ENCODE data around the gene NFE2L3. TPM values are rescaled to one million over a fixed set of nuclear protein-coding genes. Genes with fewer than 3 reads are reported as not detected.
A peak's percentile ranks its signal among the peaks of the same experiment; 100 is the strongest.

NFE2L3 gene
- total RNA-seq, 1 donor from 2014 or later = 50.4 TPM

GRCh38 chr7:26185844-26186180 lies 33.8 kb downstream of the NFE2L3 start:
- H4K20me1 ChIP-seq (ENCODE audit: insufficient read depth, low read length) = peaks cover 79% of the 10 kb centered on the region

GRCh38 chr7:26186364-26187311 lies 34.6 kb downstream of the NFE2L3 start:
- Mint-ChIP-seq H3K27me3 (ENCODE audit: low read depth, unreplicated experiment) (no peaks in the 10 kb centered on the region), H3K27ac (ENCODE audit: unreplicated experiment) (peak overlapping the region; percentile 77), H3K4me3 (ENCODE audit: unreplicated experiment) (no peak overlapping the region), H3K9me3 (ENCODE audit: unreplicated experiment) (no peaks in the 10 kb centered on the region), H3K4me1 (ENCODE audit: low read depth, unreplicated experiment) (peaks cover 36% of the 10 kb centered on the region), H3K36me3 (ENCODE audit: low read depth, unreplicated experiment) (peaks cover 15% of the 10 kb centered on the region)
- TF ChIP-seq EZH2 (IDR thresholded peaks at IDR 0.05; ENCODE audit: insufficient read depth, low read length) = no peak
- Histone ChIP-seq H3K79me2 (ENCODE audit: insufficient read depth, low read length) (peaks cover 17% of the 10 kb centered on the region), H3K9ac (ENCODE audit: low read length) (no peak overlapping the region), H3K36me3 (ENCODE audit: insufficient read depth, low read length) (peaks cover 46% of the 10 kb centered on the region), H3K4me1 (ENCODE audit: insufficient read depth, low read length) (no peaks in the 10 kb centered on the region), H2AFZ (ENCODE audit: low read depth, low read length) (no peak overlapping the region), H3K27me3 (ENCODE audit: insufficient read depth, low read length) (no peaks in the 10 kb centered on the region), H3K4me3 (ENCODE audit: insufficient read depth, low read depth, low read length) (no peak overlapping the region), H3K9me3 (ENCODE audit: insufficient read depth, low read depth, low read length) (no peaks in the 10 kb centered on the region), H3K27ac (ENCODE audit: low read depth, low read length) (no peak overlapping the region), H4K20me1 (ENCODE audit: insufficient read depth, low read length) (peaks cover 82% of the 10 kb centered on the region), H3K4me2 (ENCODE audit: low read length) (no peak overlapping the region)
- DNase-seq (ENCODE audit: low read depth) (no peak), FAIRE-seq (no peak)

More at GRCh38 chr7:26185844-26186180, 33.8 kb downstream of the NFE2L3 start:
- Mint-ChIP-seq H3K36me3 (ENCODE audit: low read depth, unreplicated experiment) (peaks cover 15% of the 10 kb centered on the region), H3K9me3 (ENCODE audit: unreplicated experiment) (no peaks in the 10 kb centered on the region), H3K4me1 (ENCODE audit: low read depth, unreplicated experiment) (peaks cover 36% of the 10 kb centered on the region), H3K27ac (ENCODE audit: unreplicated experiment) (no peak overlapping the region), H3K4me3 (ENCODE audit: unreplicated experiment) (no peak overlapping the region), H3K27me3 (ENCODE audit: low read depth, unreplicated experiment) (no peaks in the 10 kb centered on the region)
- H3K79me2 ChIP-seq (ENCODE audit: insufficient read depth, low read length) = peaks cover 10% of the 10 kb centered on the region
- H3K27me3 ChIP-seq (ENCODE audit: insufficient read depth, low read length) = no peaks in the 10 kb centered on the region
- H3K4me2 ChIP-seq (ENCODE audit: low read length) = no peak overlapping the region
- H3K4me1 ChIP-seq (ENCODE audit: insufficient read depth, low read length) = no peaks in the 10 kb centered on the region
- no peak overlapping the region for H3K9ac ChIP-seq (ENCODE audit: low read length)
- H3K36me3 ChIP-seq (ENCODE audit: insufficient read depth, low read length) = peaks cover 38% of the 10 kb centered on the region
- TF ChIP-seq CTCF (IDR thresholded peaks at IDR 0.05; ENCODE audit: insufficient read depth, low read depth, low read length) (no peak), EZH2 (IDR thresholded peaks at IDR 0.05; ENCODE audit: insufficient read depth, low read length) (no peak)
- no peak overlapping the region for H3K4me3 ChIP-seq (ENCODE audit: insufficient read depth, low read depth, low read length)
- FAIRE-seq (peak; percentile 32), DNase-seq (ENCODE audit: low read depth) (no peak)
- H3K27ac ChIP-seq (ENCODE audit: low read depth, low read length) = no peak overlapping the region
- no peak overlapping the region for H2AFZ ChIP-seq (ENCODE audit: low read depth, low read length)
- no peaks in the 10 kb centered on the region for H3K9me3 ChIP-seq (ENCODE audit: insufficient read depth, low read depth, low read length)

- H3K9ac ChIP-seq (ENCODE audit: low read length) = no peak overlapping the region
Measured at GRCh38 chr7:26187380-26188205, 35.6 kb downstream of the NFE2L3 start.

More at GRCh38 chr7:26187380-26188205, 35.6 kb downstream of the NFE2L3 start:
- Mint-ChIP-seq H3K9me3 (ENCODE audit: unreplicated experiment) (no peaks in the 10 kb centered on the region), H3K36me3 (ENCODE audit: low read depth, unreplicated experiment) (peaks cover 21% of the 10 kb centered on the region), H3K27ac (ENCODE audit: unreplicated experiment) (peak overlapping the region; percentile 77), H3K27me3 (ENCODE audit: low read depth, unreplicated experiment) (no peaks in the 10 kb centered on the region), H3K4me3 (ENCODE audit: unreplicated experiment) (no peak overlapping the region), H3K4me1 (ENCODE audit: low read depth, unreplicated experiment) (peaks cover 43% of the 10 kb centered on the region)
- H3K4me1 ChIP-seq (ENCODE audit: insufficient read depth, low read length) = no peaks in the 10 kb centered on the region
- no peak overlapping the region for H3K4me3 ChIP-seq (ENCODE audit: insufficient read depth, low read depth, low read length)
- no peak overlapping the region for H3K27ac ChIP-seq (ENCODE audit: low read depth, low read length)
- H3K79me2 ChIP-seq (ENCODE audit: insufficient read depth, low read length) = peaks cover 27% of the 10 kb centered on the region
- TF ChIP-seq EZH2 (IDR thresholded peaks at IDR 0.05; ENCODE audit: insufficient read depth, low read length) (no peak), CTCF (IDR thresholded peaks at IDR 0.05; ENCODE audit: insufficient read depth, low read depth, low read length) (no peak)
- FAIRE-seq (no peak), DNase-seq (ENCODE audit: low read depth) (no peak)
- H3K4me2 ChIP-seq (ENCODE audit: low read length) = no peak overlapping the region
- H3K36me3 ChIP-seq (ENCODE audit: insufficient read depth, low read length) = peaks cover 54% of the 10 kb centered on the region
- no peak overlapping the region for H2AFZ ChIP-seq (ENCODE audit: low read depth, low read length)
- no peaks in the 10 kb centered on the region for H3K9me3 ChIP-seq (ENCODE audit: insufficient read depth, low read depth, low read length)
- H4K20me1 ChIP-seq (ENCODE audit: insufficient read depth, low read length) = peaks cover 85% of the 10 kb centered on the region
- no peaks in the 10 kb centered on the region for H3K27me3 ChIP-seq (ENCODE audit: insufficient read depth, low read length)
